Gastrocnemius medialis (tissue), 4 donors: ENCODE results near the gene PTPN3.

Experiments used
- CTCF ChIP-seq, 5 experiments: fragments of 450-650 bp in 3 of 5; fragments of 200-600 bp in 2 of 5; sonication (generic) in 2 of 5; IDR thresholded peaks in 4 of 5; conservative IDR thresholded peaks in 1 of 5; 1 replicate in 4 of 5; 2 replicates in 1 of 5; pipeline ENCODE4 v1.5.1; 2016 to 2019; ENCODE audit warnings: antibody characterized with exemption in 5 of 5, mild to moderate bottlenecking in 3 of 5, moderate library complexity in 3 of 5
- POLR2A ChIP-seq, 2 donors: fragments of 450-650 bp; IDR thresholded peaks; one replicate each; pipeline ENCODE4 v1.6.1; 2017; ENCODE audit warnings: antibody characterized with exemption in 2 of 2, mild to moderate bottlenecking in 2 of 2, moderate library complexity in 2 of 2

GRCh38 chr9:109513871-109514270, 15.8 kb upstream of the PTPN3 start:
- TF ChIP-seq CTCF (IDR thresholded peaks at IDR 0.05 in 4 of 5, conservative IDR thresholded peaks at IDR 0.05 in 1 of 5) (no peak), POLR2A (IDR thresholded peaks at IDR 0.05) (no peak)
